ENCODE data around the gene PCBD2. TPM values are rescaled to one million over a fixed set of nuclear protein-coding genes. Genes with fewer than 3 reads are reported as not detected.

Gene PCBD2
- total RNA-seq, 4 donors from 2014 or later = 1.8 to 15.1 (median 8.2) TPM

- Histone ChIP-seq H3K9me3 (no peaks in the 10 kb centered on the region), H3K27me3 (no peaks in the 10 kb centered on the region), H3K36me3 (no peaks in the 10 kb centered on the region), H3K4me1 (no peaks in the 10 kb centered on the region), H3K27ac (no peak overlapping the region), H3K4me3 (no peak overlapping the region)
- no peak for TF ChIP-seq POLR2A (IDR thresholded peaks at IDR 0.05)
- TF ChIP-seq, protein P1, sequence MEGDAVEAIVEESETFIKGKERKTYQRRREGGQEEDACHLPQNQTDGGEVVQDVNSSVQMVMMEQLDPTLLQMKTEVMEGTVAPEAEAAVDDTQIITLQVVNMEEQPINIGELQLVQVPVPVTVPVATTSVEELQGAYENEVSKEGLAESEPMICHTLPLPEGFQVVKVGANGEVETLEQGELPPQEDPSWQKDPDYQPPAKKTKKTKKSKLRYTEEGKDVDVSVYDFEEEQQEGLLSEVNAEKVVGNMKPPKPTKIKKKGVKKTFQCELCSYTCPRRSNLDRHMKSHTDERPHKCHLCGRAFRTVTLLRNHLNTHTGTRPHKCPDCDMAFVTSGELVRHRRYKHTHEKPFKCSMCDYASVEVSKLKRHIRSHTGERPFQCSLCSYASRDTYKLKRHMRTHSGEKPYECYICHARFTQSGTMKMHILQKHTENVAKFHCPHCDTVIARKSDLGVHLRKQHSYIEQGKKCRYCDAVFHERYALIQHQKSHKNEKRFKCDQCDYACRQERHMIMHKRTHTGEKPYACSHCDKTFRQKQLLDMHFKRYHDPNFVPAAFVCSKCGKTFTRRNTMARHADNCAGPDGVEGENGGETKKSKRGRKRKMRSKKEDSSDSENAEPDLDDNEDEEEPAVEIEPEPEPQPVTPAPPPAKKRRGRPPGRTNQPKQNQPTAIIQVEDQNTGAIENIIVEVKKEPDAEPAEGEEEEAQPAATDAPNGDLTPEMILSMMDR (IDR thresholded peaks at IDR 0.05) = no peak
- no peak for DNase-seq
- intact Hi-C loops (cut with DNase I; ENCODE audit: low total_unique reads) = no loop called here
Measured at GRCh38 chr5:134957920-134958608, 53.1 kb downstream of the PCBD2 start.

- no peaks in the 10 kb centered on the region for H3K27me3 ChIP-seq
- DNase-seq = no peak
- H3K9me3 ChIP-seq = no peaks in the 10 kb centered on the region
- no peak overlapping the region for H3K27ac ChIP-seq
- no peak overlapping the region for H3K4me3 ChIP-seq
- H3K36me3 ChIP-seq = no peaks in the 10 kb centered on the region
- TF ChIP-seq, protein P1 (IDR thresholded peaks at IDR 0.05) = no peak
- TF ChIP-seq POLR2A (IDR thresholded peaks at IDR 0.05) = no peak
- no peaks in the 10 kb centered on the region for H3K4me1 ChIP-seq
- intact Hi-C loops (cut with DNase I; ENCODE audit: low total_unique reads) = no loop called here
Measured at GRCh38 chr5:134958755-134959154, 53.8 kb downstream of the PCBD2 start.

GRCh38 chr5:134963098-134963497 lies 58.2 kb downstream of the PCBD2 start:
- no peak for DNase-seq
- Histone ChIP-seq H3K36me3 (no peaks in the 10 kb centered on the region), H3K27ac (no peak overlapping the region), H3K9me3 (no peaks in the 10 kb centered on the region), H3K4me1 (no peaks in the 10 kb centered on the region), H3K27me3 (no peaks in the 10 kb centered on the region), H3K4me3 (no peak overlapping the region)
- TF ChIP-seq, protein P1 (IDR thresholded peaks at IDR 0.05) = no peak
- no peak for TF ChIP-seq POLR2A (IDR thresholded peaks at IDR 0.05)
- intact Hi-C loops (cut with DNase I; ENCODE audit: low total_unique reads) = no loop called here

DNA sequence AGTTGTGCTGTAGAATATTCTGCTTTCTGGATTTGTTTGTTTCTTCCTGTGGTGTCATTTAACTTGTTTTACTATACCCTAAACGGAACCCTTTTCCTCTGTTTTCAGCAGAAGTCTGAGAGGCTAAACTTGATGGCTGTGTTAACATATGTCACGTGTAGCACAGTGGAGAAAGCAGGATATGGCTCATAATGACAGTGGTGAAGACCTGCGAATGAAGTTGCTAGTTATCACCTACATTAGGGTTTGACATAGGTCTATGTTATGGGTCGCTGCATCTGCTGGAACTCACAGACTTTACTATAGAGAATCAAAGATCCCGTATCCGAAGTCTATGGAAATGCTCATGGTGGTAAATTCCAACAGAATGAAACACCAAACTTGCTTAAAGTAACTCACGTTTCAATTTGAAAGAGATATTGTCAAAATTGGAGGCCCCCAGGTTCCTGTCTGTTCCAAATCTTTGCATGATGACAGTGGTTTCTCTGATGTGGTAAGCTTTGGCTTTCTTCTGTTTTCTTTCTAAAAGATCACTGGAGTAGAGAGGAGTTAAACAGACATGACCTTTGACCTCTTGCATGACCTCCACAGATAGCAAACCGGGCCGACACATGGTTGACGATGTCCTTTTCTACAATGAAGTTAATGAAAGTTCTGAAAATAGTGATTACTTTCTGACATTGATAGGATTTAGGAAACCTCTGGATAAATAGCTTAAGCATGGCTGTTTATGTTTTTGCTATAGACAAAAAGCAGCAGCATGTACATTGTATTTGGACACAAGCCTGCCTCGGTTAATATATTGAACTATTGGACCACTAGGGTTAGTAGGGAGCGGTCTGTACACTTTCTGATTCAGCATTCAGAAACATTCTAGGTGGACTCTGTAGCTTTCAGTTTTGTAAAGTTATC lies 59.7 kb downstream of the PCBD2 start:
- Histone ChIP-seq H3K9me3 (no peaks in the 10 kb centered on the region), H3K27ac (no peak overlapping the region), H3K4me1 (no peaks in the 10 kb centered on the region), H3K27me3 (no peaks in the 10 kb centered on the region), H3K4me3 (no peak overlapping the region), H3K36me3 (no peaks in the 10 kb centered on the region)
- intact Hi-C loops (cut with DNase I; ENCODE audit: low total_unique reads) = no loop called here
- DNase-seq = no peak
- TF ChIP-seq POLR2A (IDR thresholded peaks at IDR 0.05) = no peak

GRCh38 chr5:134965271-134965825 lies 60.4 kb downstream of the PCBD2 start:
- H3K4me1 ChIP-seq = no peaks in the 10 kb centered on the region
- intact Hi-C loops (cut with DNase I; ENCODE audit: low total_unique reads) = no loop called here
- H3K27ac ChIP-seq = no peak overlapping the region
- DNase-seq = no peak
- no peaks in the 10 kb centered on the region for H3K36me3 ChIP-seq
- no peaks in the 10 kb centered on the region for H3K9me3 ChIP-seq
- TF ChIP-seq, protein P1 (IDR thresholded peaks at IDR 0.05) = no peak
- no peak for TF ChIP-seq POLR2A (IDR thresholded peaks at IDR 0.05)
- H3K27me3 ChIP-seq = no peaks in the 10 kb centered on the region
- H3K4me3 ChIP-seq = no peak overlapping the region
